Stimulated activated naive CD4-positive, alpha-beta T cell (primary cell): ENCODE measurements around the gene APLN.
A peak's percentile ranks its signal among the peaks of the same experiment; 100 is the strongest.

Experiments used
- DNase-seq, 6 experiments: peaks; one replicate each; lab custom pipeline; 2025; lab: John Stamatoyannopoulos, UW

APLN gene

GRCh38 chrX:129641469-129641868 is 13.3 kb downstream of the APLN start:
- no peak for DNase-seq

- no peak for DNase-seq
These were observed 14.0 kb downstream of the APLN start for GRCh38 chrX:129640737-129641136.

- no peak for DNase-seq
These were observed 15.8 kb downstream of the APLN start for GRCh38 chrX:129638917-129639316.

- peak; percentile 28 to 83 (median 64) for DNase-seq
These were observed 17.3 kb downstream of the APLN start for GRCh38 chrX:129637217-129638109.

- DNase-seq: no peak
These were observed 18.5 kb downstream of the APLN start for GRCh38 chrX:129636175-129636681.

GRCh38 chrX:129634541-129634940 is 20.2 kb downstream of the APLN start:
- DNase-seq: no peak

GRCh38 chrX:129632443-129632842 is 22.3 kb downstream of the APLN start:
- no peak for DNase-seq

- DNase-seq: no peak
These were observed 22.9 kb downstream of the APLN start for GRCh38 chrX:129631849-129632248.

GRCh38 chrX:129629837-129630236 is 24.9 kb downstream of the APLN start:
- no peak for DNase-seq

- DNase-seq: no peak
These were observed 28.7 kb downstream of the APLN start for GRCh38 chrX:129626026-129626425.

GRCh38 chrX:129622757-129623301 is 31.9 kb downstream of the APLN start:
- no peak for DNase-seq

- DNase-seq: no peak
These were observed 35.8 kb downstream of the APLN start for GRCh38 chrX:129618997-129619396.

GRCh38 chrX:129617420-129617819 is 37.3 kb downstream of the APLN start:
- DNase-seq: no peak

- no peak for DNase-seq
These were observed 40.1 kb downstream of the APLN start for GRCh38 chrX:129614481-129615255.

GRCh38 chrX:129613596-129613995 is 41.2 kb downstream of the APLN start:
- DNase-seq: no peak

GRCh38 chrX:129612396-129612795 is 42.4 kb downstream of the APLN start:
- DNase-seq: no peak

- no peak for DNase-seq
These were observed 45.4 kb downstream of the APLN start for GRCh38 chrX:129609395-129609794.

- DNase-seq: no peak
These were observed 46.3 kb downstream of the APLN start for GRCh38 chrX:129608496-129608895.

GRCh38 chrX:129606918-129607317 is 47.8 kb downstream of the APLN start:
- DNase-seq: peak; percentile 10 to 75 (median 36)

- peak in 2 of 6 experiments; percentile 6 to 12 for DNase-seq
These were observed 53.8 kb downstream of the APLN start for GRCh38 chrX:129600981-129601424.

- no peak for DNase-seq
These were observed 54.8 kb downstream of the APLN start for GRCh38 chrX:129599996-129600395.

GRCh38 chrX:129599499-129599898 is 55.3 kb downstream of the APLN start:
- no peak for DNase-seq
